Measurements from ENCODE around the gene ATP6V1C2. TPM values are rescaled to one million over a fixed set of nuclear protein-coding genes. Genes with fewer than 3 reads are reported as not detected.
A peak's percentile ranks its signal among the peaks of the same experiment; 100 is the strongest.

Gene ATP6V1C2, protein sequence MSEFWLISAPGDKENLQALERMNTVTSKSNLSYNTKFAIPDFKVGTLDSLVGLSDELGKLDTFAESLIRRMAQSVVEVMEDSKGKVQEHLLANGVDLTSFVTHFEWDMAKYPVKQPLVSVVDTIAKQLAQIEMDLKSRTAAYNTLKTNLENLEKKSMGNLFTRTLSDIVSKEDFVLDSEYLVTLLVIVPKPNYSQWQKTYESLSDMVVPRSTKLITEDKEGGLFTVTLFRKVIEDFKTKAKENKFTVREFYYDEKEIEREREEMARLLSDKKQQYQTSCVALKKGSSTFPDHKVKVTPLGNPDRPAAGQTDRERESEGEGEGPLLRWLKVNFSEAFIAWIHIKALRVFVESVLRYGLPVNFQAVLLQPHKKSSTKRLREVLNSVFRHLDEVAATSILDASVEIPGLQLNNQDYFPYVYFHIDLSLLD
- under 1 TPM in 1 of 2 donors, not detected in 1; 0.66 TPM for total RNA-seq

GRCh38 chr2:10721396-10722251 is at the start of gene ATP6V1C2:
ATP6V1C2 (plus strand) TSS chr2:10721630; CDS start chr2:10722850, 1,220 bp downstream.
- DNase-seq (peak; percentile 36 to 74 (median 54)), ATAC-seq (peak; percentile 85)
- Histone ChIP-seq H3K9me3 (no peaks in the 10 kb centered on the region), H3K27me3 (peaks cover 0 to 25% of the 10 kb centered on the region in 2 donors), H3K36me3 (replicated peaks in 1 of 2; ENCODE audit: insufficient read depth in 1 of 2, low read depth in 2 of 2) (no peaks in the 10 kb centered on the region), H3K27ac (peak within 1 kb of the TSS in 1 of 4 donors; percentile 12), H3K4me3 (peak within 1 kb of the TSS in 1 of 2 donors; percentile 35), H3K4me1 (peaks cover 17% of the 10 kb centered on the region)
- whole genome bisulfite sequencing, 2 donors: 1 to 2% methylated on average over 22 to 69 of the region's 99 CpGs
- intact Hi-C loops (cut with DNase I): no loop called here
- no peak for TF ChIP-seq POLR2A (IDR thresholded peaks at IDR 0.05)
- no peak for TF ChIP-seq CTCF (IDR thresholded peaks at IDR 0.05)

DNA sequence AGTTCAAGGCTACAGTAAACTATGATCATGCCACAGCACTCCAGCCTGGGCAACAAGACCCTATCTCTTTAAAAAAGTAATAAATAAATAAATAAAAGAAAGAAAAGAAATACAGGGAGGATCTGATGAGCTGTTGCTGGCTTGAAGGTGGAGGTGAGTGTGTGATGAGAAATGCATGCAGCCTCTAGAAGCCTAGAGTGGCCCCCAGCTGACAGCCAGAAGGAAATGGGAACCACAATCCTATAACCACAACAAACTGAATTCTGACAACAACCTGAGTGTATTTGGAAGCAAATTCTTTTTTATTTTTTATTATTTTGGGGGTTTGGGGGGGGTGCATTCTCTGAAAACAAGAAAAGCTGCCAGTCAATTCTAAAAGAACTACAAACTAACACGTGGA is 46.3 kb upstream of the ATP6V1C2 start:
- Histone ChIP-seq H3K27me3 (no peaks in the 10 kb centered on the region), H3K27ac (no peak overlapping the region), H3K4me3 (no peak overlapping the region), H3K36me3 (replicated peaks in 1 of 2; ENCODE audit: insufficient read depth in 1 of 2, low read depth in 2 of 2) (peaks cover 0 to 5% of the 10 kb centered on the region in 2 donors), H3K4me1 (no peaks in the 10 kb centered on the region), H3K9me3 (no peaks in the 10 kb centered on the region)
- 57 to 80% methylated on average over 1 of the region's 1 CpG for WGBS, 2 donors
- intact Hi-C loops (cut with DNase I): no loop called here
- no peak for DNase-seq
- TF ChIP-seq CTCF (IDR thresholded peaks at IDR 0.05) (no peak), POLR2A (IDR thresholded peaks at IDR 0.05) (no peak)
- ATAC-seq: no peak

DNA sequence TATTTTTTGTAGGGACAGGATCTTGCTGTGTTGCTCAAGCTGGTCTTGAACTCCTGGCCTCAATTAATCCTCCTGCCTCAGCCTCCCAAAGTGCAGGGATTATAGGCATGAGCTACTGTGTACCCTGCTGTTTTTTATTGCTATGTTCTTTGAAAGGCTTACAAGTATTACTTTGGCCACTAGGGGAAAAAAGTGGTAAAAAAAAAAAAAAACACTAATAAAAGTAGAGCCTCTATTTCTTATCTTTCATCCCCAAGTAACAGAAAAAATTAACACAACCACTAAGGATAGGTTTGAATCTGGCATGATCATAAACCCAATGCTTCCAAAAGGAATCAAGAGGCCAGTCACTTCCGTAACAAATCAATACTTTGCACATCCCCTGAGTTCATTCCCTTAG is 43.2 kb upstream of the ATP6V1C2 start:
- intact Hi-C loops (cut with DNase I): no loop called here
- no peaks in the 10 kb centered on the region for H3K9me3 ChIP-seq
- no peaks in the 10 kb centered on the region for H3K36me3 ChIP-seq (replicated peaks in 1 of 2; ENCODE audit: insufficient read depth in 1 of 2, low read depth in 2 of 2)
- WGBS, 2 donors: 83 to 88% methylated on average over 1 of the region's 1 CpG
- DNase-seq (no peak), ATAC-seq (no peak)
- TF ChIP-seq POLR2A (IDR thresholded peaks at IDR 0.05): no peak
- no peak for TF ChIP-seq CTCF (IDR thresholded peaks at IDR 0.05)
- no peak overlapping the region for H3K27ac ChIP-seq
- no peaks in the 10 kb centered on the region for H3K4me1 ChIP-seq
- no peaks in the 10 kb centered on the region for H3K27me3 ChIP-seq
- H3K4me3 ChIP-seq: no peak overlapping the region

DNA sequence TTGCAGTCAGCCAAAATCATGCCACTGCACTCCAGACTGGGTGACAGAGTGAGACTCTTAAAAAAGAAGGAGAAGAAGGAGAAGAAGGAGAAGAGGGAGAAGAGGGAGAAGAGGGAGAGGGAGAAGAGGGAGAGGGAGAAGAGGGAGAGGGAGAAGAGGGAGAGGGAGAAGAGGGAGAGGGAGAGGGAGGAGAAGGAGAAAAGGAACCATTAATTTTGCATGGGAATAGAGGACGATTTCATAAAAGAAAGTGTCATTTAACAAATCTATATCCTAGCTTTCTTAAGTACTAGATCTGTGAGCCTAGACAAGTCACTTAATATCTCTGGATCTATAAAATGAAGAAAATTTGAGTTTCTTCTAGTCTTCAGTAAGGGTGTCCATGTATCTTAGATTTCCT is 41.2 kb upstream of the ATP6V1C2 start:
- Histone ChIP-seq H3K36me3 (replicated peaks in 1 of 2; ENCODE audit: insufficient read depth in 1 of 2, low read depth in 2 of 2) (no peaks in the 10 kb centered on the region), H3K4me3 (no peak overlapping the region), H3K4me1 (no peaks in the 10 kb centered on the region), H3K9me3 (no peaks in the 10 kb centered on the region), H3K27me3 (no peaks in the 10 kb centered on the region), H3K27ac (no peak overlapping the region)
- 76 to 85% methylated on average over 1 of the region's 1 CpG for WGBS, 2 donors
- no peak for DNase-seq
- intact Hi-C loops (cut with DNase I): no loop called here
- ATAC-seq: no peak
- TF ChIP-seq CTCF (IDR thresholded peaks at IDR 0.05) (no peak), POLR2A (IDR thresholded peaks at IDR 0.05) (no peak)

Data from body of pancreas (tissue), 4 donors.